HG02610 (cell line): ENCODE data around the gene HLA-E.

ENCODE experiments used
- ATAC-seq: cut with Tn5 transposase; IDR thresholded peaks from one replicate; pipeline ENCODE4 v1.9.1; 2021; ENCODE audit warnings: mild to moderate bottlenecking, moderate library complexity; ENCODE audit not compliant: unreplicated experiment

Gene HLA-E

DNA sequence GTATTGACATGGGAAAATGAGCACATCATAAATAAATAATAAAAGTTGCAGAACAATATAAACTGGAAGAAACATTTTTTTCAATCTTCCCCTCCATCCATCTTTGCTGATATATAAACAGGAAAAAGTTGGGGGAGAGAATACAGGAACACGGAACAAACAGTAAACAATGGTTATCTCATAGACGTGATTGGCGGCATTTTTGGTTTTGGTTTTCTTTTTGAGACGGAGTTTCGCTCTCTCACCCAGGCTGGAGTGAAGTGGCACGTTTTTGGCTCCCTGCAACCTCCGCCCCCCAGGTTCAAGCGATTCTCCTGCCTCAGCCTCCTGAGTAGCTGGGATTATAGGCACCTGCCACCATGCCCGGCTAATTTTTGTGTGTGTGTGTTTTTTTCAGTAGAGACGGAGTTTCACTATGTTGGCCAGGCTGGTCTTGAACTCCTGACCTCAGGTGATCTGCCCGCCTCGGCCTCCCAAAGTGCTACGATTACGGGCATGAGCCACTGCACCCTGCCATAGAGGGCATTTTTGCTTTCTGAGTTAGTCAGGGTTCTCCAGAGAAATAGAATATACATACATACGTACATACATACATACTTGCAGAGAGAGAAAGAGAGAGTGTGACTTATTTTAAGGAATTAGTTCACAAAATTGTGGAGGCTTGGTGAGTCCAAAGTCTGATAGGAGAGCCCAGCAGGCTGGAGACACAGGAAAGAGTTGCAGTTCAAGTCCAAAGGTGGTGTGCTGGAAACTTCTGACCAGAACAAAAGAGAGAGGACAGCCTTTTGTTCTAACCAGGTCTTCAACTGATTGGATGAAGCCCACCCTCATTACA, 44.4 kb downstream of the HLA-E start:
- no peak for ATAC-seq

DNA sequence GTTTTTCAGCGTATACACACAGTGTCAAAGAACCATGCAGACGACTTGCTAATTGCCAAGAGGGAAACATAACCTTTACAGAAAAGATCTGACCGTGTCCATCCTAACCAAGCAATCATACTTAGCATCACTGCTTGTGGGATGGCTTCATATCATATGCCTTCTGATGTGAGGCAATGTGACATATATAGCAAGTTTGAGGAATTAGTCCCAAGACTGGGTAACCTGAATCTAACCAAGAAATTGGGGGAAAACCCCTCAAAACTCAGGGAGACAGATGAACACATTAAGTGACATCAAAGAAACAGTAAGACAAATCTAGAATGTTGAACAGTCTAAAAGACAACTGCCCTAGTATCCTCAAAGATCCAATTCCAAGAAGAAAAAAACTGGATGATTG, 48.6 kb downstream of the HLA-E start:
- no peak for ATAC-seq

DNA sequence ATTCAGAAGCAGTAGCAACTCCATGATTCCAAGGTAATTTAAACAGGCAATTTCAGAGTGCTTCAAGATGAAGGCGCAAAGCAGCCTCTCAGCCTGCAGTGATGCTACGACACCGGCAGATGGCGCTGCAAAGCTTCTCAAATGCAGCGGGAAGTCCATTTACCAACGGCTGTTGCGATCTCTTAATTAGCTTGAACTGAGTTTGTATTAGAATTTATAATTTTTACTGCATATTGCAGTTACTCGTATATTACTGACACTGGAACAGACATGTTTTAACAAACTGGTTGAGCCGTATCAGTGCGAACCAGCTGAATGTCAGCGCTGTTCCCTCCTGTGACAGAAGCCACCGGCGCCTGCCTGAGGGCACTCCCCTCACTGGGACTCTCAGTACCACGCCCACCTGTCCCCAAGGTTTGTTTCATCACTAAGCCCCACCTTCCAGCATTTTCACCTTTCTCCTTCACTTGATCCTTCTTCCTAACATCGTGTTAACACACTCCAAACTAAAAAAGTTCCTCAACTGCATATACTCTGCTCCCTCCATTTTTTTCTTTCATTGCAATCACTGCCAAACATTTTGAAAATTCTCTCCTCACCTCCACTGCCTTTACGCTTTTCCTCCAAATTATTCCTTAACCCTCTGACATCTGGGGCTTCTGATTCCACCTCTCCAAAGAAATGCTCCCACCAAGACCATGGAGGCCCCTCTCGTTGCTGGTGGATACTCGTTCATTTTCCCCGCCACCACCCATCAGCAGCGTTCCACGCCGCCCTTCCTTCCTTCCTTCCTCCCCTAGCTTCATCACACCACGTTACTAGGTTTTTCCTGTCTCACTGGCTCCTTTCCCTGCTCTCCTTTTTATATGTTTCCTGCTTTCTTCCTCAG, 52.5 kb downstream of the HLA-E start:
- no peak for ATAC-seq

- ATAC-seq = no peak
These were observed 53.1 kb downstream of the HLA-E start for GRCh38 chr6:30542404-30542725.

DNA sequence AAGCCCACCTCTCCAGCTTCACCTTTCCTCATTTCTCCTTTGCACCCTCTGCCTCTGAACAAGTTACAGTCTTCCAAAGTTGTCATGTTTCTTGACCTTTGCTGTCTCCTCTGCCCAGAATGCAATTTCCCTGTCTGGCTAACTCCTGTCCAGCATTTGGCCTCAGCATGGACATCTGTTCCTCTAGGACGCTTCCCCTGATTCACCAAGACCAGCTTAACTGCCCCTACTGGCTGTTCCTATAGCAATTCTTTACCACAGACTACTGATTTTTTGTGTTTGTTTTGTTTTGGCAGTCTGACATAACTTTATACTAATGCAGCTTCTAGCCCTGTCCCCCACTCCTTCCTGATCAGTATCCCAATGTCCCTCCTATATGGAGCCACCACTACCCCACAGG, 53.6 kb downstream of the HLA-E start:
- no peak for ATAC-seq
